Urothelium cell line (cell line): ENCODE results near the gene RSU1.

Experiments used
- DNase-seq: peaks from one replicate; pipeline ENCODE4 v3.0.0; 2011; ENCODE audit warnings: low spot score, mixed read lengths
- FAIRE-seq: peaks from 2 replicates; lab custom pipeline; 2011; peaks lifted over from hg19 to GRCh38; lab: Jason Lieb, UNC

The RSU1 gene

GRCh38 chr10:16748749-16749148 lies 68.5 kb downstream of the RSU1 start:
- FAIRE-seq: no peak
- no peak for DNase-seq

GRCh38 chr10:16746856-16747255 lies 70.4 kb downstream of the RSU1 start:
- FAIRE-seq (no peak), DNase-seq (no peak)

- DNase-seq (no peak), FAIRE-seq (no peak)
Observed at GRCh38 chr10:16745061-16745460, 72.2 kb downstream of the RSU1 start.

- DNase-seq (no peak), FAIRE-seq (no peak)
Observed at GRCh38 chr10:16742165-16742960, 74.9 kb downstream of the RSU1 start.

- DNase-seq (no peak), FAIRE-seq (no peak)
Observed at GRCh38 chr10:16741540-16741939, 75.7 kb downstream of the RSU1 start.

- FAIRE-seq: no peak
- DNase-seq: no peak
Observed at GRCh38 chr10:16737420-16737819, 79.8 kb downstream of the RSU1 start.

GRCh38 chr10:16735671-16736070 lies 81.6 kb downstream of the RSU1 start:
- FAIRE-seq (no peak), DNase-seq (no peak)

- no peak for FAIRE-seq
- DNase-seq: no peak
Observed at GRCh38 chr10:16732376-16732775, 84.8 kb downstream of the RSU1 start.

GRCh38 chr10:16728266-16728665 lies 89.0 kb downstream of the RSU1 start:
- no peak for DNase-seq
- no peak for FAIRE-seq

- DNase-seq (no peak), FAIRE-seq (no peak)
Observed at GRCh38 chr10:16727666-16728065, 89.6 kb downstream of the RSU1 start.

GRCh38 chr10:16724509-16724908 lies 92.7 kb downstream of the RSU1 start:
- FAIRE-seq (no peak), DNase-seq (no peak)

- DNase-seq: no peak
- no peak for FAIRE-seq
Observed at GRCh38 chr10:16720812-16721211, 96.4 kb downstream of the RSU1 start.

GRCh38 chr10:16717622-16718395 lies 99.4 kb downstream of the RSU1 start:
- DNase-seq (no peak), FAIRE-seq (no peak)

- DNase-seq (no peak), FAIRE-seq (no peak)
Observed at GRCh38 chr10:16716051-16716450, 101.2 kb downstream of the RSU1 start.

- FAIRE-seq (no peak), DNase-seq (no peak)
Observed at GRCh38 chr10:16713290-16713689, 103.9 kb downstream of the RSU1 start.

- DNase-seq: no peak
- FAIRE-seq: no peak
Observed at GRCh38 chr10:16712883-16713282, 104.3 kb downstream of the RSU1 start.

GRCh38 chr10:16700331-16700730 lies 116.9 kb downstream of the RSU1 start:
- FAIRE-seq (no peak), DNase-seq (no peak)

- FAIRE-seq (no peak), DNase-seq (no peak)
Observed at GRCh38 chr10:16699435-16700057, 117.7 kb downstream of the RSU1 start.

- FAIRE-seq (peak; percentile 13), DNase-seq (no peak)
Observed at GRCh38 chr10:16698461-16698860, 118.8 kb downstream of the RSU1 start.

GRCh38 chr10:16690417-16690816 lies 126.8 kb downstream of the RSU1 start:
- no peak for FAIRE-seq

GRCh38 chr10:16689696-16690095 lies 127.5 kb downstream of the RSU1 start:
- DNase-seq (no peak), FAIRE-seq (no peak)

More at GRCh38 chr10:16690417-16690816, 126.8 kb downstream of the RSU1 start:
- no peak for DNase-seq

- DNase-seq: no peak
- no peak for FAIRE-seq
Observed at GRCh38 chr10:16689227-16689626, 128.0 kb downstream of the RSU1 start.
